HEK293 (cell line): ENCODE data around the gene HDAC2.
"Not testable (repeated sequence)": the region's sequence is repeated elsewhere in the genome, so short reads cannot be mapped to it uniquely, and the experiment has no call there.

Experiments used
- BCL11A ChIP-seq: fragments of 450-650 bp; formaldehyde crosslinking; IDR thresholded peaks from 2 replicates; pipeline ENCODE4 v1.5.1; 2016; ENCODE audit warnings: low read depth, missing biosample characterization, missing genetic modification characterization
- KLF10 ChIP-seq: fragments of 450-650 bp; IDR thresholded peaks from 2 replicates; pipeline ENCODE4 v1.5.1; 2018; ENCODE audit warnings: missing biosample characterization, mild to moderate bottlenecking, missing genetic modification characterization
- SP2 ChIP-seq: fragments of 450-650 bp; formaldehyde crosslinking; IDR thresholded peaks from 2 replicates; pipeline ENCODE4 v1.5.1; 2016; ENCODE audit warnings: missing biosample characterization, missing genetic modification characterization
- ZNF174 ChIP-seq: fragments of 450-650 bp; formaldehyde crosslinking; IDR thresholded peaks from 2 replicates; pipeline ENCODE4 v1.5.0; 2017; ENCODE audit warnings: missing biosample characterization, mild to moderate bottlenecking, missing genetic modification characterization
- ZNF335 ChIP-seq: fragments of 450-650 bp; formaldehyde crosslinking; conservative IDR thresholded peaks from 2 replicates; pipeline ENCODE4 v1.5.1; 2016; ENCODE audit warnings: missing biosample characterization, missing genetic modification characterization
- TF ChIP-seq, protein P1 (sequence below): fragments of 450-650 bp; formaldehyde crosslinking; IDR thresholded peaks from 2 replicates; pipeline ENCODE4 v1.5.1; 2016; ENCODE audit warnings: missing biosample characterization, missing genetic modification characterization, low read depth
- TF ChIP-seq, protein P2 (sequence below): fragments of 450-650 bp; formaldehyde crosslinking; IDR thresholded peaks from 2 replicates; pipeline ENCODE4 v1.5.1; 2016; ENCODE audit warnings: missing biosample characterization, missing genetic modification characterization
- TF ChIP-seq, protein P3 (sequence below): fragments of 450-650 bp; formaldehyde crosslinking; IDR thresholded peaks from 2 replicates; pipeline ENCODE4 v1.5.1; 2017; ENCODE audit warnings: missing biosample characterization, mild to moderate bottlenecking, missing genetic modification characterization, moderate library complexity
- TF ChIP-seq, protein P4 (sequence below): fragments of 450-650 bp; formaldehyde crosslinking; IDR thresholded peaks from 2 replicates; pipeline ENCODE4 v1.5.1; 2016; ENCODE audit warnings: missing biosample characterization, missing genetic modification characterization
- TF ChIP-seq, protein P5 (sequence below): fragments of 450-650 bp; formaldehyde crosslinking; IDR thresholded peaks from 2 replicates; pipeline ENCODE4 v1.5.1; 2016; ENCODE audit warnings: missing biosample characterization, missing genetic modification characterization

GRCh38 chr6:113931907-113932306 is 39.0 kb downstream of the HDAC2 start:
- not testable (repeated sequence) for TF ChIP-seq BCL11A (tag by site-specific recombination); ZNF335 (tag by site-specific recombination); ZNF174; SP2; KLF10 (tag by site-specific recombination)
- TF ChIP-seq, protein P1, sequence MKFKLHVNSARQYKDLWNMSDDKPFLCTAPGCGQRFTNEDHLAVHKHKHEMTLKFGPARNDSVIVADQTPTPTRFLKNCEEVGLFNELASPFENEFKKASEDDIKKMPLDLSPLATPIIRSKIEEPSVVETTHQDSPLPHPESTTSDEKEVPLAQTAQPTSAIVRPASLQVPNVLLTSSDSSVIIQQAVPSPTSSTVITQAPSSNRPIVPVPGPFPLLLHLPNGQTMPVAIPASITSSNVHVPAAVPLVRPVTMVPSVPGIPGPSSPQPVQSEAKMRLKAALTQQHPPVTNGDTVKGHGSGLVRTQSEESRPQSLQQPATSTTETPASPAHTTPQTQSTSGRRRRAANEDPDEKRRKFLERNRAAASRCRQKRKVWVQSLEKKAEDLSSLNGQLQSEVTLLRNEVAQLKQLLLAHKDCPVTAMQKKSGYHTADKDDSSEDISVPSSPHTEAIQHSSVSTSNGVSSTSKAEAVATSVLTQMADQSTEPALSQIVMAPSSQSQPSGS (tag by site-specific recombination): not testable (repeated sequence)
- TF ChIP-seq, protein P2, sequence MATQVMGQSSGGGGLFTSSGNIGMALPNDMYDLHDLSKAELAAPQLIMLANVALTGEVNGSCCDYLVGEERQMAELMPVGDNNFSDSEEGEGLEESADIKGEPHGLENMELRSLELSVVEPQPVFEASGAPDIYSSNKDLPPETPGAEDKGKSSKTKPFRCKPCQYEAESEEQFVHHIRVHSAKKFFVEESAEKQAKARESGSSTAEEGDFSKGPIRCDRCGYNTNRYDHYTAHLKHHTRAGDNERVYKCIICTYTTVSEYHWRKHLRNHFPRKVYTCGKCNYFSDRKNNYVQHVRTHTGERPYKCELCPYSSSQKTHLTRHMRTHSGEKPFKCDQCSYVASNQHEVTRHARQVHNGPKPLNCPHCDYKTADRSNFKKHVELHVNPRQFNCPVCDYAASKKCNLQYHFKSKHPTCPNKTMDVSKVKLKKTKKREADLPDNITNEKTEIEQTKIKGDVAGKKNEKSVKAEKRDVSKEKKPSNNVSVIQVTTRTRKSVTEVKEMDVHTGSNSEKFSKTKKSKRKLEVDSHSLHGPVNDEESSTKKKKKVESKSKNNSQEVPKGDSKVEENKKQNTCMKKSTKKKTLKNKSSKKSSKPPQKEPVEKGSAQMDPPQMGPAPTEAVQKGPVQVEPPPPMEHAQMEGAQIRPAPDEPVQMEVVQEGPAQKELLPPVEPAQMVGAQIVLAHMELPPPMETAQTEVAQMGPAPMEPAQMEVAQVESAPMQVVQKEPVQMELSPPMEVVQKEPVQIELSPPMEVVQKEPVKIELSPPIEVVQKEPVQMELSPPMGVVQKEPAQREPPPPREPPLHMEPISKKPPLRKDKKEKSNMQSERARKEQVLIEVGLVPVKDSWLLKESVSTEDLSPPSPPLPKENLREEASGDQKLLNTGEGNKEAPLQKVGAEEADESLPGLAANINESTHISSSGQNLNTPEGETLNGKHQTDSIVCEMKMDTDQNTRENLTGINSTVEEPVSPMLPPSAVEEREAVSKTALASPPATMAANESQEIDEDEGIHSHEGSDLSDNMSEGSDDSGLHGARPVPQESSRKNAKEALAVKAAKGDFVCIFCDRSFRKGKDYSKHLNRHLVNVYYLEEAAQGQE: not testable (repeated sequence)
- TF ChIP-seq, protein P3, sequence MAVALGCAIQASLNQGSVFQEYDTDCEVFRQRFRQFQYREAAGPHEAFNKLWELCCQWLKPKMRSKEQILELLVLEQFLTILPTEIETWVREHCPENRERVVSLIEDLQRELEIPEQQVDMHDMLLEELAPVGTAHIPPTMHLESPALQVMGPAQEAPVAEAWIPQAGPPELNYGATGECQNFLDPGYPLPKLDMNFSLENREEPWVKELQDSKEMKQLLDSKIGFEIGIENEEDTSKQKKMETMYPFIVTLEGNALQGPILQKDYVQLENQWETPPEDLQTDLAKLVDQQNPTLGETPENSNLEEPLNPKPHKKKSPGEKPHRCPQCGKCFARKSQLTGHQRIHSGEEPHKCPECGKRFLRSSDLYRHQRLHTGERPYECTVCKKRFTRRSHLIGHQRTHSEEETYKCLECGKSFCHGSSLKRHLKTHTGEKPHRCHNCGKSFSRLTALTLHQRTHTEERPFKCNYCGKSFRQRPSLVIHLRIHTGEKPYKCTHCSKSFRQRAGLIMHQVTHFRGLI (tag by site-specific recombination): not testable (repeated sequence)
- TF ChIP-seq, protein P4, sequence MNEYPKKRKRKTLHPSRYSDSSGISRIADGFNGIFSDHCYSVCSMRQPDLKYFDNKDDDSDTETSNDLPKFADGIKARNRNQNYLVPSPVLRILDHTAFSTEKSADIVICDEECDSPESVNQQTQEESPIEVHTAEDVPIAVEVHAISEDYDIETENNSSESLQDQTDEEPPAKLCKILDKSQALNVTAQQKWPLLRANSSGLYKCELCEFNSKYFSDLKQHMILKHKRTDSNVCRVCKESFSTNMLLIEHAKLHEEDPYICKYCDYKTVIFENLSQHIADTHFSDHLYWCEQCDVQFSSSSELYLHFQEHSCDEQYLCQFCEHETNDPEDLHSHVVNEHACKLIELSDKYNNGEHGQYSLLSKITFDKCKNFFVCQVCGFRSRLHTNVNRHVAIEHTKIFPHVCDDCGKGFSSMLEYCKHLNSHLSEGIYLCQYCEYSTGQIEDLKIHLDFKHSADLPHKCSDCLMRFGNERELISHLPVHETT (tag by site-specific recombination): not testable (repeated sequence)
- TF ChIP-seq, protein P5, sequence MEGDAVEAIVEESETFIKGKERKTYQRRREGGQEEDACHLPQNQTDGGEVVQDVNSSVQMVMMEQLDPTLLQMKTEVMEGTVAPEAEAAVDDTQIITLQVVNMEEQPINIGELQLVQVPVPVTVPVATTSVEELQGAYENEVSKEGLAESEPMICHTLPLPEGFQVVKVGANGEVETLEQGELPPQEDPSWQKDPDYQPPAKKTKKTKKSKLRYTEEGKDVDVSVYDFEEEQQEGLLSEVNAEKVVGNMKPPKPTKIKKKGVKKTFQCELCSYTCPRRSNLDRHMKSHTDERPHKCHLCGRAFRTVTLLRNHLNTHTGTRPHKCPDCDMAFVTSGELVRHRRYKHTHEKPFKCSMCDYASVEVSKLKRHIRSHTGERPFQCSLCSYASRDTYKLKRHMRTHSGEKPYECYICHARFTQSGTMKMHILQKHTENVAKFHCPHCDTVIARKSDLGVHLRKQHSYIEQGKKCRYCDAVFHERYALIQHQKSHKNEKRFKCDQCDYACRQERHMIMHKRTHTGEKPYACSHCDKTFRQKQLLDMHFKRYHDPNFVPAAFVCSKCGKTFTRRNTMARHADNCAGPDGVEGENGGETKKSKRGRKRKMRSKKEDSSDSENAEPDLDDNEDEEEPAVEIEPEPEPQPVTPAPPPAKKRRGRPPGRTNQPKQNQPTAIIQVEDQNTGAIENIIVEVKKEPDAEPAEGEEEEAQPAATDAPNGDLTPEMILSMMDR (tag by site-specific recombination): not testable (repeated sequence)
